ENCODE data around the gene RPRD2. TPM values are rescaled to one million over a fixed set of nuclear protein-coding genes. Genes with fewer than 3 reads are reported as not detected.

Gene RPRD2
- polyA plus RNA-seq, 1 donor: 33.2 TPM

- H3K4me3 ChIP-seq (ENCODE audit: low read length): no peak overlapping the region
- 80% methylated on average over 1 of the region's 5 CpGs for WGBS (ENCODE audit: insufficient coverage, low lambda C conversion rate)
- no peak overlapping the region for H3K27ac ChIP-seq (ENCODE audit: low read length)
- peaks cover 3% of the 10 kb centered on the region for H3K36me3 ChIP-seq (ENCODE audit: control insufficient read depth, insufficient read depth, low read length)
- H3K27me3 ChIP-seq (ENCODE audit: control insufficient read depth, insufficient read depth, low read length): no peaks in the 10 kb centered on the region
- no peaks in the 10 kb centered on the region for H3K9me3 ChIP-seq (ENCODE audit: control insufficient read depth, low read depth, low read length)
- peaks cover 5% of the 10 kb centered on the region for H3K4me1 ChIP-seq (ENCODE audit: control insufficient read depth, insufficient read depth, low read length)
- no peak for DNase-seq
Observed at GRCh38 chr1:150484431-150484830, 120.5 kb downstream of the RPRD2 start.

- H3K9me3 ChIP-seq (ENCODE audit: control insufficient read depth, low read depth, low read length): no peaks in the 10 kb centered on the region
- no CpG with 5 or more reads among the region's 2 CpGs for WGBS (ENCODE audit: insufficient coverage, low lambda C conversion rate)
- H3K4me3 ChIP-seq (ENCODE audit: low read length): no peak overlapping the region
- H3K36me3 ChIP-seq (ENCODE audit: control insufficient read depth, insufficient read depth, low read length): peaks cover 7% of the 10 kb centered on the region
- H3K27ac ChIP-seq (ENCODE audit: low read length): no peak overlapping the region
- peak in 1 of 2 donors; percentile 30 for DNase-seq
- H3K27me3 ChIP-seq (ENCODE audit: control insufficient read depth, insufficient read depth, low read length): no peaks in the 10 kb centered on the region
- H3K4me1 ChIP-seq (ENCODE audit: control insufficient read depth, insufficient read depth, low read length): peaks cover 5% of the 10 kb centered on the region
Observed at GRCh38 chr1:150484861-150485260, 120.9 kb downstream of the RPRD2 start.

DNA sequence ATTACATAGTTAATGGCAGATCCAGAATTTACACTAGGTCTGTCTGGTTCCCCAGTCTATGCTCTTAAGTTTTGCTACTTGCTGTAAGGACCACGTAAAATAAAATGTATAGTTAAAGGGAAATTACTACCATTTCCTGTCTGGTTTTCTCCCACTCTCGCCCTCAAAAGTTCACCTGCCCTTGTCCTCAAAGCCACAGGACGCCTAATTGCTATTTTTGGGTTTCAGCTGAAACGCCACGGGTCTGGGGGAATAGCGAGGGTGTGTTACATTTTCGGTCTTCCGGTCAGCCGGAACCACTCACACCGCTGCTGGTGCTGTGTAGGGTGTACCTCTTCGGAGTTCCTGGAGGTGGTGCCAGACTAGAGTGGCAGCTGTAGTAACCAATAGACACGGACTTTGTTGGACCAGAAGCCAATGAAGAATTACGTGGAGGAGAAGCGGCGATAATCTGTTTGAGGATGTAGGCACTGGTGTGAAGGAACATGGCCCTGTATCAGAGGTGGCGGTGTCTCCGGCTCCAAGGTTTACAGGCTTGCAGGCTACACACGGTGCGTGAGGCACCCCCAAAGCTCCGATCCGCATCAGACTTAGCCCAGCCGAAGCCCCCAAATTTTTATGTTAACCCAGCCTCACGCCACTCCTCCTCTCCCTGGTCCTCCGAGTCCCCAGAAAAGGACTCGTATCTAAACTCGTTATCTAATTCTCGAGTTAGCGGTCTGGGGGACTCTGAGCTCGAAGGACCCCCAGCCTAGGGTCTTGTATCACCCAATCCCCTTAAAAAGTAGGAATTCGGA, 123.2 kb downstream of the RPRD2 start, which contains the start of gene TARS2:
Gene TARS2 (plus strand): TSS at position 454 of the 797 bp plus-strand sequence. CDS start 32 bp downstream, at position 486.
- Histone ChIP-seq H3K4me3 (ENCODE audit: low read length) (peak within 1 kb of the TSS; percentile 94), H3K4me1 (ENCODE audit: control insufficient read depth, insufficient read depth, low read length) (peaks cover 5% of the 10 kb centered on the region), H3K9me3 (ENCODE audit: control insufficient read depth, low read depth, low read length) (no peaks in the 10 kb centered on the region), H3K27ac (ENCODE audit: low read length) (peak within 1 kb of the TSS; percentile 54), H3K36me3 (ENCODE audit: control insufficient read depth, insufficient read depth, low read length) (peaks cover 20% of the 10 kb centered on the region), H3K27me3 (ENCODE audit: control insufficient read depth, insufficient read depth, low read length) (no peaks in the 10 kb centered on the region)
- WGBS (ENCODE audit: insufficient coverage, low lambda C conversion rate): 0% methylated on average over 3 of the region's 30 CpGs
- peak; percentile 95 to 99 for DNase-seq

GRCh38 chr1:150487763-150488115, 123.8 kb downstream of the RPRD2 start:
- no peaks in the 10 kb centered on the region for H3K27me3 ChIP-seq (ENCODE audit: control insufficient read depth, insufficient read depth, low read length)
- no CpG with 5 or more reads among the region's 7 CpGs for WGBS (ENCODE audit: insufficient coverage, low lambda C conversion rate)
- no peaks in the 10 kb centered on the region for H3K9me3 ChIP-seq (ENCODE audit: control insufficient read depth, low read depth, low read length)
- peaks cover 24% of the 10 kb centered on the region for H3K36me3 ChIP-seq (ENCODE audit: control insufficient read depth, insufficient read depth, low read length)
- peaks cover 5% of the 10 kb centered on the region for H3K4me1 ChIP-seq (ENCODE audit: control insufficient read depth, insufficient read depth, low read length)
- peak overlapping the region; percentile 22 for H3K27ac ChIP-seq (ENCODE audit: low read length)
- peak overlapping the region; percentile 94 for H3K4me3 ChIP-seq (ENCODE audit: low read length)
- DNase-seq: no peak

DNA sequence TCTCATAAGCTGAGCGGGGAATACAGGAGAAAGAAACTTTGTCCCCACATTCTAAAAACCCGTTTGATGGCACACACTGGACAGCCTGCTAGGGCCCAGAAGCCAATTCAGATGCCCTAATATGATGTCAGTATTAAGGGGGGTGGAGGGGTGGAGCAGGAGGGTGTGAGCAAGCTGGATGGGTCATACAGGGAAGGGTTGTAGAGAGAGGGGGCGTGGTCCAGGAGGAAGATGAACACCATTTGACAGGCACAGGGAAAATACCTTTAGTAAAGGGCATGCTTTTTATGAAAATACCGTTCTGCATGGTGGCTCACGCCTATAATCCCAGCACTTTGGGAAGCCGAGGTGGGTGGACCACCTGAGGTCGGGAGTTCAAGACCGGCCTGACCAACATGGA, 129.2 kb downstream of the RPRD2 start:
- no peak for DNase-seq
- no peaks in the 10 kb centered on the region for H3K9me3 ChIP-seq (ENCODE audit: control insufficient read depth, low read depth, low read length)
- no peak overlapping the region for H3K27ac ChIP-seq (ENCODE audit: low read length)
- H3K27me3 ChIP-seq (ENCODE audit: control insufficient read depth, insufficient read depth, low read length): no peaks in the 10 kb centered on the region
- peaks cover under 1% of the 10 kb centered on the region for H3K4me1 ChIP-seq (ENCODE audit: control insufficient read depth, insufficient read depth, low read length)
- no CpG with 5 or more reads among the region's 8 CpGs for WGBS (ENCODE audit: insufficient coverage, low lambda C conversion rate)
- no peak overlapping the region for H3K4me3 ChIP-seq (ENCODE audit: low read length)
- H3K36me3 ChIP-seq (ENCODE audit: control insufficient read depth, insufficient read depth, low read length): peaks cover 49% of the 10 kb centered on the region

- WGBS (ENCODE audit: insufficient coverage, low lambda C conversion rate): no CpG with 5 or more reads among the region's 10 CpGs
- H3K4me1 ChIP-seq (ENCODE audit: control insufficient read depth, insufficient read depth, low read length): no peaks in the 10 kb centered on the region
Observed at GRCh38 chr1:150498342-150498741, 134.4 kb downstream of the RPRD2 start.

GRCh38 chr1:150505431-150505830, 141.5 kb downstream of the RPRD2 start:
- H3K4me3 ChIP-seq (ENCODE audit: low read length): no peak overlapping the region
- no peaks in the 10 kb centered on the region for H3K4me1 ChIP-seq (ENCODE audit: control insufficient read depth, insufficient read depth, low read length)
- WGBS (ENCODE audit: insufficient coverage, low lambda C conversion rate): no CpG with 5 or more reads among the region's 6 CpGs
- H3K27ac ChIP-seq (ENCODE audit: low read length): no peak overlapping the region
- no peaks in the 10 kb centered on the region for H3K9me3 ChIP-seq (ENCODE audit: control insufficient read depth, low read depth, low read length)
- H3K36me3 ChIP-seq (ENCODE audit: control insufficient read depth, insufficient read depth, low read length): peaks cover 46% of the 10 kb centered on the region
- no peak for DNase-seq
- no peaks in the 10 kb centered on the region for H3K27me3 ChIP-seq (ENCODE audit: control insufficient read depth, insufficient read depth, low read length)

More at GRCh38 chr1:150498342-150498741, 134.4 kb downstream of the RPRD2 start:
- Histone ChIP-seq H3K36me3 (ENCODE audit: control insufficient read depth, insufficient read depth, low read length) (peaks cover 49% of the 10 kb centered on the region), H3K27me3 (ENCODE audit: control insufficient read depth, insufficient read depth, low read length) (no peaks in the 10 kb centered on the region), H3K27ac (ENCODE audit: low read length) (no peak overlapping the region), H3K4me3 (ENCODE audit: low read length) (no peak overlapping the region), H3K9me3 (ENCODE audit: control insufficient read depth, low read depth, low read length) (no peaks in the 10 kb centered on the region)
- DNase-seq: no peak

DNA sequence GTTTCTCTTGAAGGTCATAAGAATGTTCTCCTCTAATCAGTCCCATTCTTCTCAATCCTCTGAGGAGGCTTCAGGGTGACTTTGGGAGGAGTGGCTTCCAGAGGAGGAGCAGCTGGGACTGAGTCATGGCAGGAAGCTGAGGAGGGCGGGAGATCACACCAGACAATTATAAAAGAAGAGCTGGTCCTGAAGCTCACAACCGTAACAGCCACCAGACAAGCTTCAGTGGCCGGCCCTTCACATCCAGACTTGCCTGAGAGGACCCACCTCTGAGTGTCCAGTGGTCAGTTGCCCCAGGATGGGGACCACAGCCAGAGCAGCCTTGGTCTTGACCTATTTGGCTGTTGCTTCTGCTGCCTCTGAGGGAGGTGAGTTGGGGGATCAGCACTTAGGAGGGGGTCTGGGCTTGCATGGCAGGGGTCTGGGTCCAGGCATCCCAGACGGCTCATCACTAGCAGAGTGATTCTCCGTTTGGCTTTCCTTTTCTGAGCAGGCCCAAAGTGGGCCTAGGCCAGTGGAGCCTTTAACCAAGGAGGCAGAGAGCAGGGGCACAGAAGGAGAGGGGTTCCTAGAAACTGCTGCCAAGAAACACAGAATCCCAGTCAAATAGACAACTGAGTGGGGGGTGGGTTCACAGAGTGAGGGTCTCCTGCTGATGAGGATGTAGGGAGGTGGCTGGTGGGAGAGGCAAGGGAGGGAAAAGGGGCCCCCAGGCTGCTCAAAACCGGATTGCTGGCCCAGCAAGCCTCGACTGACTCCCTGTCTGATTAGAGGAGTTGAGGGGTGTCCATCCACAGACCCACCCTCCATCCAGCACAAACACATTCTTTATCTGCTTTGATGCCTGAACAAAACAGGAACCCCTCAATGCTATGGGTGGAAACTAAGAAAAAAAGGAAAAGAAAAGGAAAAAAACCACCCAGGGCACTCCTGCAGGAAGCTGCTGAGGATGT, 144.2 kb downstream of the RPRD2 start, which contains the start of gene ECM1:
Gene ECM1 (plus strand): TSS at position 198 of the 953 bp plus-strand sequence. CDS start 101 bp downstream, at position 299.
- no peaks in the 10 kb centered on the region for H3K9me3 ChIP-seq (ENCODE audit: control insufficient read depth, low read depth, low read length)
- peaks cover 43% of the 10 kb centered on the region for H3K36me3 ChIP-seq (ENCODE audit: control insufficient read depth, insufficient read depth, low read length)
- no peak within 1 kb of the TSS for H3K27ac ChIP-seq (ENCODE audit: low read length)
- no peaks in the 10 kb centered on the region for H3K4me1 ChIP-seq (ENCODE audit: control insufficient read depth, insufficient read depth, low read length)
- no CpG with 5 or more reads among the region's 7 CpGs for WGBS (ENCODE audit: insufficient coverage, low lambda C conversion rate)
- H3K4me3 ChIP-seq (ENCODE audit: low read length): no peak within 1 kb of the TSS
- DNase-seq: peak in 1 of 2 donors; percentile 36
- no peaks in the 10 kb centered on the region for H3K27me3 ChIP-seq (ENCODE audit: control insufficient read depth, insufficient read depth, low read length)

- H3K4me1 ChIP-seq (ENCODE audit: control insufficient read depth, insufficient read depth, low read length): no peaks in the 10 kb centered on the region
- no peak for DNase-seq
- no peaks in the 10 kb centered on the region for H3K9me3 ChIP-seq (ENCODE audit: control insufficient read depth, low read depth, low read length)
- H3K4me3 ChIP-seq (ENCODE audit: low read length): no peak overlapping the region
- no peaks in the 10 kb centered on the region for H3K27me3 ChIP-seq (ENCODE audit: control insufficient read depth, insufficient read depth, low read length)
- H3K36me3 ChIP-seq (ENCODE audit: control insufficient read depth, insufficient read depth, low read length): peaks cover 42% of the 10 kb centered on the region
- no CpG with 5 or more reads among the region's 4 CpGs for WGBS (ENCODE audit: insufficient coverage, low lambda C conversion rate)
- H3K27ac ChIP-seq (ENCODE audit: low read length): no peak overlapping the region
Observed at GRCh38 chr1:150508982-150509381, 145.0 kb downstream of the RPRD2 start.

- H3K27me3 ChIP-seq (ENCODE audit: control insufficient read depth, insufficient read depth, low read length): no peaks in the 10 kb centered on the region
- peaks cover 16% of the 10 kb centered on the region for H3K36me3 ChIP-seq (ENCODE audit: control insufficient read depth, insufficient read depth, low read length)
- H3K9me3 ChIP-seq (ENCODE audit: control insufficient read depth, low read depth, low read length): no peaks in the 10 kb centered on the region
- 90% methylated on average over 2 of the region's 12 CpGs for WGBS (ENCODE audit: insufficient coverage, low lambda C conversion rate)
- peaks cover 10% of the 10 kb centered on the region for H3K4me1 ChIP-seq (ENCODE audit: control insufficient read depth, insufficient read depth, low read length)
- no peak overlapping the region for H3K4me3 ChIP-seq (ENCODE audit: low read length)
- H3K27ac ChIP-seq (ENCODE audit: low read length): no peak overlapping the region
- no peak for DNase-seq
Observed at GRCh38 chr1:150511551-150511950, 147.6 kb downstream of the RPRD2 start.
